Measurements from ENCODE around the gene GNAI2.

The GNAI2 gene

GRCh38 chr3:50193746-50194127, 42.3 kb upstream of the GNAI2 start:
- no peak overlapping the region for H2AFZ ChIP-seq (ENCODE audit: low read depth)
- peaks cover 22% of the 10 kb centered on the region; the same call in 1 of the 2 replicates for H3K27me3 ChIP-seq (ENCODE audit: insufficient read depth, low read depth)
- H4K20me1 ChIP-seq (ENCODE audit: insufficient read depth): no peaks in the 10 kb centered on the region
- no peak overlapping the region for H3K9ac ChIP-seq
- TF ChIP-seq CTCF (conservative IDR thresholded peaks at IDR 0.05; ENCODE audit: low read depth, low read length): no peak
- no peak overlapping the region for H3K4me3 ChIP-seq (IDR thresholded peaks at IDR 0.05; ENCODE audit: insufficient read depth, low read depth, low read length)
- H3K27ac ChIP-seq: no peak overlapping the region
- H3K4me1 ChIP-seq (ENCODE audit: low read depth, poor library complexity, severe bottlenecking): no peaks in the 10 kb centered on the region
- H3K79me2 ChIP-seq (ENCODE audit: insufficient read depth, low read depth): no peaks in the 10 kb centered on the region
- H3K36me3 ChIP-seq (ENCODE audit: insufficient read depth): no peaks in the 10 kb centered on the region
- no peak overlapping the region for H3K4me2 ChIP-seq

- no peak overlapping the region for H3K27ac ChIP-seq
- no peaks in the 10 kb centered on the region for H3K79me2 ChIP-seq (ENCODE audit: insufficient read depth, low read depth)
- no peak overlapping the region for H2AFZ ChIP-seq (ENCODE audit: low read depth)
- H3K4me1 ChIP-seq (ENCODE audit: low read depth, poor library complexity, severe bottlenecking): no peaks in the 10 kb centered on the region
- no peak overlapping the region for H3K9ac ChIP-seq
- peak; percentile 50 for TF ChIP-seq CTCF (conservative IDR thresholded peaks at IDR 0.05; ENCODE audit: low read depth, low read length)
- no peaks in the 10 kb centered on the region for H3K36me3 ChIP-seq (ENCODE audit: insufficient read depth)
- H3K27me3 ChIP-seq (ENCODE audit: insufficient read depth, low read depth): peaks cover 26% of the 10 kb centered on the region; the same call in 1 of the 2 replicates
- no peak overlapping the region for H3K4me3 ChIP-seq (IDR thresholded peaks at IDR 0.05; ENCODE audit: insufficient read depth, low read depth, low read length)
- no peaks in the 10 kb centered on the region for H4K20me1 ChIP-seq (ENCODE audit: insufficient read depth)
- no peak overlapping the region for H3K4me2 ChIP-seq
These were observed 41.7 kb upstream of the GNAI2 start for GRCh38 chr3:50194128-50194902.

- H2AFZ ChIP-seq (ENCODE audit: low read depth): no peak overlapping the region
- no peak overlapping the region for H3K27ac ChIP-seq
- H3K4me3 ChIP-seq (IDR thresholded peaks at IDR 0.05; ENCODE audit: insufficient read depth, low read depth, low read length): no peak overlapping the region
- TF ChIP-seq CTCF (conservative IDR thresholded peaks at IDR 0.05; ENCODE audit: low read depth, low read length): peak; percentile 15; the same call in 1 of the 2 replicates
- H3K27me3 ChIP-seq (ENCODE audit: insufficient read depth, low read depth): peaks cover 33% of the 10 kb centered on the region; the same call in 1 of the 2 replicates
- H3K79me2 ChIP-seq (ENCODE audit: insufficient read depth, low read depth): no peaks in the 10 kb centered on the region
- no peaks in the 10 kb centered on the region for H3K4me1 ChIP-seq (ENCODE audit: low read depth, poor library complexity, severe bottlenecking)
- no peaks in the 10 kb centered on the region for H3K36me3 ChIP-seq (ENCODE audit: insufficient read depth)
- no peaks in the 10 kb centered on the region for H4K20me1 ChIP-seq (ENCODE audit: insufficient read depth)
- H3K4me2 ChIP-seq: no peak overlapping the region
- H3K9ac ChIP-seq: no peak overlapping the region
These were observed 41.0 kb upstream of the GNAI2 start for GRCh38 chr3:50194903-50195500.

- no peak for TF ChIP-seq CTCF (conservative IDR thresholded peaks at IDR 0.05; ENCODE audit: low read depth, low read length)
- no peak overlapping the region for H3K9ac ChIP-seq
- no peaks in the 10 kb centered on the region for H3K36me3 ChIP-seq (ENCODE audit: insufficient read depth)
- peaks cover 34% of the 10 kb centered on the region; the same call in 1 of the 2 replicates for H3K27me3 ChIP-seq (ENCODE audit: insufficient read depth, low read depth)
- H3K4me1 ChIP-seq (ENCODE audit: low read depth, poor library complexity, severe bottlenecking): no peaks in the 10 kb centered on the region
- no peaks in the 10 kb centered on the region for H3K79me2 ChIP-seq (ENCODE audit: insufficient read depth, low read depth)
- no peak overlapping the region for H3K4me3 ChIP-seq (IDR thresholded peaks at IDR 0.05; ENCODE audit: insufficient read depth, low read depth, low read length)
- H3K27ac ChIP-seq: no peak overlapping the region
- H3K4me2 ChIP-seq: no peak overlapping the region
- no peaks in the 10 kb centered on the region for H4K20me1 ChIP-seq (ENCODE audit: insufficient read depth)
- no peak overlapping the region for H2AFZ ChIP-seq (ENCODE audit: low read depth)
These were observed 40.3 kb upstream of the GNAI2 start for GRCh38 chr3:50195501-50196252.

Data from KMS-11 (cell line).